Measurements from ENCODE around the gene SH2B2.

Gene SH2B2

DNA sequence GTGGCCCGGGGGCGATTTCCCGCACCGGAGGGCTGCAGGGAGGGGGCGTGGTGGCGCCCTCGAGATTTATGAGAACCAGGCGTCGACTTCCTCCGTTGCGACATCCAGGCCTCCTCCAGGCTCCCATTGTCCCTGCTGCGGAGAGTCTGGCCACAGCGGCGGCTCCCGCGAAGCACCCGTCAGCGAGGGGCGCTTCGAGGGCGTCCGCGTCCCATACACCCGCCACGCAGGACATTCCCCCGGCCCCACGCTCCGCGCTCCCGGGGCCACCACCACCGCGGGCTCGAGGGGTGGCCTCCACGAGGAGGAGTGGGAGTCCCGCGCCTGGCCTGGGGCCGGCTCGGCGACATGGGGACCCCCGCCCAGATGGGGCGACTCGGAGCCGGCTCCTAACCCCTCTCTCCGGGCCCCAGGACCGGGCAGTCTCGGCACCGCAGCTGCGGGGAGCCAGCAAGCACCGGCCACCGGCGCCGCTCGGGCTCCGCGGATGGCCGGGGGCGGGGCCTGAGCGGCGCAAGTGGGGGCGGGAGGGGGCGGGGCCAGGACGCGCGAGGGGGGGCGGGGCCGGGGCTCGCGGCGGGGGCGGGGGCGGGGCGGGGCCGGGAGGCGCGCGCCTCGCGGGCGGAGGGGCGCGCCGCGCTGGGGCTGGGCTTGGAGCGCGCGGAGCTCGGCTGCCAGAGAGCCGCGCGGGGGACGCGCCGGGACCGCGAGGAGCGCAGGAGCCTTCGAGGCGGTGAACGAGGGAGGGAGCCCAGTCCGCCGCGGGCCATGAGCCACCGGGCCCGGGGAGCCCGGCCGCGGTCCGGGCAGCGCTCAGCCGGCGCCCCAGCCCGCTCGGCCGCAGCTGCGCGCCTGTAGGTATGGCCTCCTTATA is at the start of gene SH2B2:
Gene SH2B2, plus strand, starts transcription at position 632 of the 874 bp plus-strand sequence. CDS start 13,683 bp downstream, outside the sequence.
- peak; percentile 20 for DNase-seq (ENCODE audit: low read depth in 2 of 2)

DNA sequence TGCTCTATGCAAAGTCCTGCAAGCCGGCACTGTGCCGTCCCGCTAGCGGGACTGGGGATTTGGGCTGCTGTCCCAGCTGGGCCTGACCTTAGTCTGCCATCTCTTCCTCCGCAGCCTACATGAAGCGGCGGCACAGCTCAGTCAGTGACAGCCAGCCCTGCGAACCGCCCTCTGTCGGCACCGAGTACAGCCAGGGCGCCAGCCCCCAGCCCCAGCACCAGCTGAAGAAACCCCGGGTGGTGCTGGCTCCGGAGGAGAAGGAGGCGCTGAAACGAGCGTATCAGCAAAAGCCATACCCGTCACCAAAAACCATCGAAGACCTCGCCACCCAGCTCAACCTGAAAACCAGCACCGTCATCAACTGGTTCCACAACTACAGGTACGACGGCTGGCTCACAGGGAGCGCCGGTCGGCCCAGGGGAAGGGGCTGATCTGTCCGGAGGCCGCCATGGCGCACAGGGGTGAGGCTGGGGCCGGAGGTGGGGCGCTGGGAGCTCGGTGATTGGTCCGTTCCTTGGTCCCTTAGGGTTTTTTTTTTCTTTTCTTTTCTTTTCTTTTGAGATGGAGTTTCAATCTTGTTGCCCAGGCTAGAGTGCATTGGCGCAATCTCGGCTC is 47.4 kb upstream of the SH2B2 start:
- no peak for DNase-seq (ENCODE audit: low read depth in 2 of 2)

DNA sequence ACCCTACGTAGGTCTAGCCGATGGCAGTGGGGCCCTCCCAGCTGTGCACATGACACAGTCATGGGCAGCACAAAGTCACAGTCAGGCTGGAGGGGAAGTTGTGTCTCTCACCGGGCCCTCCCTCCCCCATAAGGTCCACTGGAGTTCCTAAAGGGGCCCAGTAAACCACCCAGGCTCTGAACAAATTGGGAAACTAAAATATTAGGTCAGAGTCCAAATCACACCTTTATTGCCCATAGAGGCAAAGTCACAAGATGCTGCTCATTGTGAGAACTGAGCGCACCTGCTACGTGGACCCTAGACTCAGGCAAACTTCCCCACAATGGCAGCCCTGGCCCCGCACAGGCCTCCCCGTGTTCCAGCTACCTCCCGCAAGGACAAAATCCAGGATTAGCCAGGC is 45.2 kb upstream of the SH2B2 start:
- no peak for DNase-seq (ENCODE audit: low read depth in 2 of 2)

DNA sequence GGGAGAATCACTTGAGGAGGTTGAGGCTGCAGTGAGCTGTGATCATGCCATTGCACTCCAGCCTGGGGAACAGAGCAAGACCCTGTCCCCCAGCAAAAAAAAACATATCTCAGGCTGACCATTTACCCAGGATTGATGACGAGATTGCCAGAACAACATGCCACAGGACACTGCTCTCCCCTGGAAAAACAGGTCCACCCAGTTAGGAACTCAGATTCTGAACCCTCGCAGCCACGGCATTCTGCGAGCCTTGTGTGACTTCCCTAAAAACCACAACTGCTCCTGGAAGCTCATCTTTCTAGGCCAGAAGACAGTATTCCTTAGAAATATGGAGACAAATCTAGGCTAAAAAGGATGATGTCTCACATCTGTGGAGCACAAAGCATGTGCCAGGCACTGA is 42.1 kb upstream of the SH2B2 start:
- no peak for DNase-seq (ENCODE audit: low read depth in 2 of 2)

DNA sequence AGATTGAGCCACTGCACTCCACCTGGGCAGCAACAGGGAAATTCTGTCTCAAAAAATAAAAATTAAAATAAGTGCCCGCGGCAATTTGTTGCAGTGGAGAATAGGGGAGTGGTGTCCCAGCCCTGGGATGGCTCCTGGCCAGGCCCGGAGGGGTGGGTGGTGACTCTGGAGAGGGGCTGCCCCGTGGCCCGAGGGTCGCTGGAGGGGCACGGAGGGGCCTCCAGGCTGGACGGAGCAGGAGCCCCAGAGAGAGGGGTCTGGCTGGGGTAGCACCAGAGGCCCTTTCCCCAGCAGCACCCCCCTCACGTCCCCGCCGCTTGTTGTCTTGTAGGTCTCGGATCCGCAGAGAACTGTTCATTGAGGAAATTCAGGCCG is 38.6 kb upstream of the SH2B2 start:
- DNase-seq (ENCODE audit: low read depth in 2 of 2), result no peak

DNA sequence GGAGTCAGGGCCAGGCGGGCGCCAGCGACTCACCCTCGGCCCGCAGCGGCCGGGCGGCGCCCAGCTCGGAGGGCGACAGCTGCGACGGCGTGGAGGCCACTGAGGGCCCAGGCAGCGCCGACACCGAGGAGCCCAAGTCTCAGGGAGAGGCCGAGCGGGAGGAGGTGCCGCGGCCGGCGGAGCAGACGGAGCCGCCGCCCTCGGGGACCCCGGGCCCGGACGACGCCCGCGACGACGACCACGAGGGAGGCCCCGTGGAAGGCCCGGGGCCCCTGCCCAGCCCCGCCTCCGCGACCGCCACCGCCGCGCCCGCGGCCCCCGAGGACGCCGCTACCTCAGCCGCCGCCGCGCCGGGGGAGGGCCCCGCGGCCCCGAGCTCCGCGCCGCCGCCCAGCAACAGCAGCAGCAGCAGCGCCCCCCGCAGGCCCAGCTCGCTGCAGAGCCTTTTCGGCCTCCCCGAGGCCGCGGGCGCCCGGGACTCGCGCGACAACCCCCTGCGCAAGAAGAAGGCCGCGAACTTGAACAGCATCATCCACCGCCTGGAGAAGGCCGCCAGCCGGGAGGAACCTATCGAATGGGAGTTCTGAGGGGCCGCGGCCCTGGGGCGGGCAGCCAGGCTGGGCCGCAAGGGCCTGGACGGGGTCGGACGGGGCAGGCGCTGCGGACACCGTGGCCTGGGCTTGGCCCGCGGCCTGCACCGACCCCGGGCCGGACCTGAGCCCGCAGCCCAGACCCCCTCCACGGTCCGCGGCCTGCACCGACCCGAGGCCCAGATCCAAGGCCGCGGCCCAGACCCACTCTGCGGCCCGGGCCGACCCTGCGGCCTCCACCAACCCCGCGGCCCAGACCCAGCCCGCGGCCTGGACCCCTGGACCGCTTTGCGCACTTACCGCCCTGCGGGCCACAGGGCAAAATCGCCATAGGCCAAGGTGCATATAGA is 37.9 kb upstream of the SH2B2 start:
- no peak for DNase-seq (ENCODE audit: low read depth in 2 of 2)

DNA sequence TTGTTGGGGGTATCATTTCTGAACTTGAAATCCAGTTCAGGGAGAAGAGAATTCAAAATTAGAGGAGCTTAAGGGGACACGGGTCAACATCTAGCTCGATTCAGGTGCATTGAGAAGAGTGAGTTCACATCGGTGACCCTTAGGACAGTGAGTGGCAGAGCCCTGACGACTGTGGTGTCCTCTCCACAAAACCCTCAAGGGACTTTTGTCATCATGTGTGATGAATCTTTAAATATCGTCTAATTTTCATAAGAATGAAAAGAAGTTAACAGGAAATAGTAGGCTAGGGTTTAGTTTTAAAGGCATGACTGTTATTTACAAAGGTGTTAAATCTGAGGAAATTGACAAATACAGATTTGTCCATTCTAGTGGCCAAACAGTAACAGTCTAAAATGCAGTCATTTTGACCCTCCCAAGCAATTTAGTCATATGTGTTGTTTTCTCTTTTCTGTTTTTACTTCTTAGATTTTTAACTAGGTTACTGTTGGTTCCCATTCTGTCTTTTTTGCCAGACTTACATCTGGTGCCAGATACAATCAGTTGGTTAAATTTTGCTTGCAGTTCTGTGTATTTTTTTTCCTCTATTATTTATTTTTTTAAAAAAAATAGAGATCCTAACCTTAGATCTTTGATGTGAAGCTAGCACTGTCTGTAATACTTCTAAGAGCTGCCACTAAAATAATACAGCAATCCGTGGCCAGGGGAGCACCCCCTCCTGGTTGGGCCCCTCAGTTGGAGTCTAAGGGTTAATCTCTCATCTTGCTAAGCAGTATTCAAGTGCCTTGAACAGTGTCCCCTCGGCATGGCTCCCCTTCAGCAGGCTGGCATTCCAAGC is 34.9 kb upstream of the SH2B2 start:
- DNase-seq (ENCODE audit: low read depth in 2 of 2), result no peak

DNA sequence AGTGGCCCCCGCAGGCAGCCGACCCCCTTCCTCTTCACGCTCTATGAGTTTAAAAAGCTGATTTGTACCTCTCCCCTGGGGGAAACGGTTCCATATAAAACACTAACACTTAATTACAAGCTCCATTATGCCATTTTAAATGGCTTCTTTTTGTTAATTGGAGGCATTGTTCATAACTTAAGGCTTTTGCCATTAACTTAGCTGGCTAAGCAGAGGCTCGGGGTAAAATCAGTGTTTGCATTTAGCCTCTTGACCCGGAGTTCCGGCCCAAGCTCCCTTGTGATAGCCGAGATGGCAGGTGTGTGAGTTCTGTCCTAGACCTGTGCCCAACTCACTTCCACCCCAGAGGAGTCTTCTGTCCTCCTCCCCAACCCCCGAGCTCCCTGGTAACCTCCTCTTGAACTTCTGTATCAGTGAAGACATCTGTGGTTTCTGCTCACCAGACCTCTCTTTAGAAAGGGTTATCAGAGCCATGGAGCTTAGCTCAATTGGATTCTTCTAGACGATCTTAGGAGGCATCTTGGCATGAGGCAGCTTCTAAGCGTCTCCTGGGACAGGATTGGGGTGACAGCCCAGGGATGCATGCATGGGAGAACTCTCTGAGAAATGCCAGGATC is 34.2 kb upstream of the SH2B2 start:
- DNase-seq (ENCODE audit: low read depth in 2 of 2), result no peak

DNA sequence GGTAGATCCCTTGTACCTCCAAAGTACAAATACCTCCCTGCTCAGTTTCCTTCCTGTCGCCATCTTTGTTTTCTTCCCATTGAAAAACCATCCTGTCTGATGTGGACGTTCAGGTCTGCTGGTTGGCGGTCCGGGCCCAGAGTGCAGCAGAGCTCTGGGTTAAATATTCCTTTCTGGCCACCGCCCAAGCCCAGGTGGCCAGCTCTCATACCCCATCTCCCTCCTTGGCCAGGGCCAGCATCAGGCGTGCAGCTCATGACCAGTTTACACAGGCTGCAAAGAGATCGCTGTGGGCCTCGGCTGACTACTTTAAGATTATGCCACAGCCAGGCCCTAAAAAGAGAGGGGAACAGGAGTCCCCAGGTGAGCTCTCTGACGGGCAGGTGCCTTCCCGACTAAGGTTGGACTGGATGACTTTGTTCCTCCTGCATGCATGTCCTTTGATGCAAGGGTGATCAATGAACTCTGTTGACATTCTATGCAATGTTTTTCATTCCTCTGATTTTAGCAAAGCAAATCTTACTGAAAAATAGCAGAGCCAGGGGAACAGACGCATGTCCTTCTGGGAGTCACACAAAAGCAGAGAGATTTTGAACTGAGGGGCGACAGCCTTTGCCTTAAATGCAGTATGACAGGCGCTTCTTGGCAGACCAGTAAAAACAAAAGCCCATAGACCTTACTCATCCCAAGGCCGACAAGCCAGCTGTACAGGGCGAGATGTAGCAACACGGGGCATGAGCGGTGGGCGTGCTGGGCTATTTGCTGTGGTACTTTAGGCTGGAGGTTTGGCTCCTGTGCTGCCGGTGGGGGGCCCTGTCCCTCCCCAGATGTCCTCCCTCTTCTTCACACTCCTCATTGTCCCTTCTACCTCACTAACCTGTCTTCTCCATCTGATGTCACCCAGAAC is 33.3 kb upstream of the SH2B2 start:
- DNase-seq (ENCODE audit: low read depth in 2 of 2), result no peak

DNA sequence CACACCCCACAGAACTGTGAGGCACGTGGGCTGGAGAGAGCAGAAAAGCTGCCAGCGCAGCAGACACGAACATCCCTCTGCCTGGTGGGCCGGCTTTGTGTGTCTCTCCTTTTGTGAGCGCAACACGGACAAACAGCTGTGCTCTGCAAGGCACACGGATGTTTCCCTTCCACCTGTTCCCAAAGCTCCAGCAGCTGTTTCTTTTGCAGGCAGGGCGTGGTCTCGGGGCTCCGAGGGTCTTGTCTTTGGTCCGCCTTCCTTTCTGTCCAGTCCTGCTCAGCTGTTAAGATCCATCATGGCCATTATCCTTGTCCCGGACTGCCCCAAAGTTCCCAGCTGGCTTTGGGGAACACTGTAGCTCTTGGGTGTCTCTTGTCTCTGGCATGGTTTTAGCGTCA is 32.7 kb upstream of the SH2B2 start:
- DNase-seq (ENCODE audit: low read depth in 2 of 2), result no peak

DNA sequence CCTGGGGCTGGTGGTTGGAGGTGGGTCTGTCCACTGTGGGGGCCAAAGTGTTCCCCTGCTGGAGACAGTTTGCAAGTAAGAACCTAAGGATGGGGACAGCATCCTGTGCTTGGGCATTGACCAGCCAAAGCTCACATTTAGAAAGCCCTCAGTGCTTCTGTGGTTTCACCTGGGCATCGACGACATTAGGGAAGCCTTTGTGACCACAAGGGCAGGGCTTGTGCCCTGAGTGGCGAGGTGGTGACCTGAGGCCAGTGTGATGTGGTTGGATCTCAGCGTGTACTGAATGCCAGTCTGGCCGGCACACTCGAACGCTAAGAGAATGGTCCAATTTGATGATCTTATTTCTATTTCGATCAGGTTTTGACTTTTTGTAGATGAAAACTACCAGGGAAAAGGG is 32.1 kb upstream of the SH2B2 start:
- DNase-seq (ENCODE audit: low read depth in 2 of 2), result no peak

DNA sequence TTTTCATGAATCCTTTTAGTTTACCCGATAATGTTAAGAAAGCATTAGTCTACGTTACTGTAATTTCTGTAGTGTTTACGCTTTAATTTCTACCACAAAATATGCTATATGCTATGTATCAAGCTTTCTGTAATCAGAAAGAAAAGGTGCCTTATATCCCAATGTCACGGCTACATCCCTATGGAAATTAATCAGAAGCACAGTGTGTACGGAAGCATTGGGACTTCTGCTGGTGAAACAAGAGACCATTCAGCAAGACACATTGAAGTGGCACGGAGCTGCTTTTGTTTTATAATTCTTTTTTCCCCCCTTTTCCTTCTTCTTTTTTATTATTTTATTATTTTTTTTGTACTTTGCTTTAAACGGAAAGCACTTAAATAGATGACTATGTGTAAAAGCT is 31.2 kb upstream of the SH2B2 start:
- no peak for DNase-seq (ENCODE audit: low read depth in 2 of 2)

DNA sequence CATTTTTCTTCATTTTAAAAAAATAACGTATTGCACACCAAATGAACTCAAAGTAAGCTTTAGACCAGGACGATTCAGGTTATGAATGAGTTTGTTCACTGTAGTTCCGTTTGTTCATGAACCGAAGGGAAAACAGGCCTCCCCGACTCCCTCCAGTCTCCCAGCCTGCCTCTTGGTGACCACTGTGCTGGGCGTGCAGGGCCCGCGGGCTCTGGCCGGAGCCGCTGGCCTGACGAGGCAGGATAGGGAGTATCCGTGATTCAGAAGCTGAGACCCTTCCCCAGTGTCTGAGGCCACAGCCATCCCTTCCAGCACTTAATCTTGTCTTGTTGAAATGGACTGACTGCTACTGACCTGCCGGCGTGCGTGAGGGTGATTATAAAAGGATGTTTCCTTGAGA is 30.8 kb upstream of the SH2B2 start:
- DNase-seq (ENCODE audit: low read depth in 2 of 2), result no peak

DNA sequence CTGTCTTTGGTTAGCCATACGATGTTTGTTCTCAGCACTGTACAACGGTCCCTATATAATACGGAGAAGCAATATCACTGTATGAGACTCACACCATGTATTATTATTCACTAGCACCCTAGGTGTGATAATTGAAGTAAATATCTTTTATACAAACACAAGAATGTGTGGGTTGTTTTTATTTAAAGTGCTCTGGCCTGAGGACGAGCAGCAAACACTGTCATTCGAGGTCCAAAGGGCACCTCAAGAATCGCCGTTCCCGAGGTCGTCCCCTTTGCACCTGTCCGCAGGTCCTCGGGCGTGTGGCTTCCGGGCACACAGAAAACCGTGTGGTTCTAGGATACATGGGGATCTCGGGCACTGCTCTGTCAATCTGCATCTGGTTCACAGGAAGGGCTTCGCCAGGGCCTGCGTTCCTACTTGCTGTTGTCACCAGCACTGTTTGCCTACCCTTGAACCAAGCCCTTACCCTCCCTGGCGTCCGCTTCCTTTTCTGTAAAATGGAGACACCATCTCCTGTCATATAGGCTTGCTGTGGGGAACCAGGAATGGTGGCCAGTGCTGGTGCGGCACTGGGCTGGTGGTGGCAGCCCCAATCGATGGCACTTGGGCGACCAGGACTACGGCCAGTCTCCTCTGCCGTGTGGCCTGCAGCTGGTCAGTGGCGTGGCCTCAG is 28.5 kb upstream of the SH2B2 start:
- DNase-seq (ENCODE audit: low read depth in 2 of 2), result no peak

DNA sequence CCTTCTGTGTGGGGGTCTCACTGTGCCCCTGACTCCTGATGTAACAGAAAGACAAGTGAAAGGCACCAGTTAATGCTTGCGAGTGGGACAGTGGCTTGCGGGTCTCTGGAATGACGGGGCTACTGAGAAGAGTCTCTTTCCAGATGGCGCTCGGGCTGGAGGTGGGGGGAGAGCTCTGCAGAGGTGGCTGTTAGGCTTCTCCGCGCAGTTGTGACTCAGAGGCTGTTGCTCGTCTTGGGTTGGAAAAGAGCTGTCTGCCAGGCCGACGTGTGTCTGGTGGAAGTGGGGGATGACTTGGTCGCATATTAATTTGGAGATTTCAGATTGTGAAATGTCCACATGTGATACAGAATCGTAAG is 27.9 kb upstream of the SH2B2 start:
- DNase-seq (ENCODE audit: low read depth in 2 of 2), result no peak

DNA sequence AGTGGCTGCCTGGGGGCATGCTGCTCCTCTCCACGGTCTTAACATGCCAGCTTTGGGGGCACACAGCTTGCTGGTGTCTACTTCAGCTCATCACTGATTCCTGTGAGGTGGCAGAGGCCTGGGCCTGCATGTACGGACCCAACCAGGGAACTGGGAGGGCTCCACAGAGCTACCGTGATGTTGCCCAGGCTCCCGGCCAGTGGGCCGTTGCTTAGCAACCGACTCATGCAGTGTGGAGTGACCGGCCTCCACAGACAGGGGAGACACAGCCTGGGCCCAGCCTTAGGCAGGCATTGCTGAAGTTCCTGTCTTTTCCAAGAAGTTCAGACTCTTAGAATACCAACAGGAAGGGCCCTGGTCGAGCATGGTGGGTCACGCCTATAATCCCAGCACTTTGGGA is 25.8 kb upstream of the SH2B2 start:
- DNase-seq (ENCODE audit: low read depth in 2 of 2), result no peak

DNA sequence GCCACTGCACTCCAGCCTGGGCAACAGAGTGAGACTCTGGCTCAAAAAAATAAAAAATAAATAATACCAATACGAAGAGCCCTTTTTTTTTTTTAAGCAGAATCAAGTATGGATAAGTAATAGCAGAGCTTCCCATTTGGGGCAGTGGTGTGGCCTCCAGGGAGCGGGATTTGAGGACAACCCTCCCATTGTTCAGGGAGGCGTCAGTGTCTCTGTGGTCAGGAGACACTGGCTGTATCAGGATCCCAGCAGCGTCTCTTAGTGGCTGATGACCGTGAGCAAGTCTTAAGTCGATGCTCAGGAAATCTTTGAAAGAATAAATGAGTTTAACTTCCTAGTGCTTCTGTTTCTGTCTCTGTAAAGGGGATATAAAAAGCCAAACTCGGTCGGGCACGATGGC is 25.2 kb upstream of the SH2B2 start:
- DNase-seq (ENCODE audit: low read depth in 2 of 2), result no peak

DNA sequence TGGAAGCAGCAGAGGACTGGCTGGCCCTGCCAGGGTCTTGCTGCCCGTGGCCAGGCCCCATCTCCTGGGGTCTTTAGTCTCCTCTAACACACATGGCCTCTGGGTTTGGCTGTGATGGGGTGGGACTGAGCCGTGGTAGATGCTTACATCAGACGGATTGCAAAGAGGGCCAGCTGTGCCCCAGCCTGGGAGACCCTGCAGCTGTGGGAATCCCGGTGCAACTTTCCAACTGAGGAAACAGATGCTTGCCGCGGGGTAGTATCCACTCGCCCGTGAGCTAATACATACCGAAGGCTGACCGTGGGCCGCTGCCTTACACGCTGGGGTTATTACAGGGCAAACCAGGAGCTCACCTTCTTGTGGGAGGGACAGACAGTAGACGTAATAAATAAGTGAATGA is 24.1 kb upstream of the SH2B2 start:
- DNase-seq (ENCODE audit: low read depth in 2 of 2), result no peak

DNA sequence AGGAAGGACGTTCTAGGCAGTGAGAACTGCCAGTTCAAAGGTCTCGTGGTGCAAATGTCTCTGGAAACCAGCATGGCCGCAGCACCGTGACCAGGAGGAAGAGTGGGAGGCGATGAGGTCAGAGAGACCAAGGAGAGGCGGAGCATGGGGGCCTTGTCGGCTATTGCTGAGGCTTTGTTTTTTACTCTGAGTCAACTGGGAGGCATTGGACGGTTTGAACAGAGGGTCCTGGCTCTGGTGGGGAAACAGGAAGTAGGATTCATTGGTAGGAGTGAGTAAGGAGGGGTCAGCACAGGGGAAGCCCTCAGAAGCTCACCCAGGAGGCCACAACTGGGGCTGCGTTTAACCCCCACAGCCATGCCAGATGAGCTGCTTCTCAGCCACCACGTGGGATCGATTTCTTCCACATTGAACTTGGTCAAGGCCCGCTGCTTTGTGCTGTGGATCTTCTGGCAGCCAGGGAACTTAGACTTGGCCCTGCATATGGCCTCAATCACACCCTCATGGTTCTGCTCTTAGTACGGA is 22.2 kb upstream of the SH2B2 start:
- DNase-seq (ENCODE audit: low read depth in 2 of 2), result no peak
